Activated T-helper 1 cell treated with anti-CD3 and anti-CD28 coated beads, Interleukin-2, amount 50 U/mL, for 16 hours (primary cell): Measurements from ENCODE around the gene EPB41L1.

Experiments
- DNase-seq, 2 donors: peaks; one replicate each; pipeline ENCODE4 v3.0.0-alpha.2; 2020; ENCODE audit warnings: low read depth in 1 of 2, low spot score in 1 of 2

EPB41L1 gene

GRCh38 chr20:36153736-36154699 lies 522 bp upstream of the EPB41L1 start:
- DNase-seq = no peak

GRCh38 chr20:36155629-36155971 lies 1.1 kb downstream of the EPB41L1 start:
- DNase-seq = no peak

GRCh38 chr20:36155991-36156390 lies 1.5 kb downstream of the EPB41L1 start:
- DNase-seq = no peak

- no peak for DNase-seq
These were observed 3.1 kb downstream of the EPB41L1 start for GRCh38 chr20:36157610-36158009.

- no peak for DNase-seq
These were observed 3.7 kb downstream of the EPB41L1 start for GRCh38 chr20:36158160-36158741.

- DNase-seq = no peak
These were observed 5.3 kb downstream of the EPB41L1 start for GRCh38 chr20:36159833-36160232.

GRCh38 chr20:36162272-36162966 lies 7.9 kb downstream of the EPB41L1 start:
- no peak for DNase-seq

GRCh38 chr20:36167902-36168503 lies 13.5 kb downstream of the EPB41L1 start:
- no peak for DNase-seq

- DNase-seq = no peak
These were observed 16.1 kb downstream of the EPB41L1 start for GRCh38 chr20:36170542-36171215.

- no peak for DNase-seq
These were observed 19.0 kb downstream of the EPB41L1 start for GRCh38 chr20:36173451-36173933.

- no peak for DNase-seq
These were observed 20.5 kb downstream of the EPB41L1 start for GRCh38 chr20:36175016-36175415.

GRCh38 chr20:36175475-36175995 lies 21.0 kb downstream of the EPB41L1 start:
- no peak for DNase-seq

GRCh38 chr20:36177716-36178115 lies 23.2 kb downstream of the EPB41L1 start:
- DNase-seq = no peak

GRCh38 chr20:36179170-36179945 lies 24.8 kb downstream of the EPB41L1 start:
- DNase-seq = no peak

GRCh38 chr20:36180323-36180722 lies 25.8 kb downstream of the EPB41L1 start:
- DNase-seq = no peak

GRCh38 chr20:36181934-36182603 lies 27.5 kb downstream of the EPB41L1 start:
- DNase-seq = no peak

GRCh38 chr20:36182604-36183154 lies 28.1 kb downstream of the EPB41L1 start:
- DNase-seq = no peak

GRCh38 chr20:36183155-36183944 lies 28.8 kb downstream of the EPB41L1 start:
- no peak for DNase-seq
